B cell (primary cell): ENCODE measurements around the gene PLXNA1. TPM values are rescaled to one million over a fixed set of nuclear protein-coding genes. Genes with fewer than 3 reads are reported as not detected.

Experiments
- ATAC-seq: fragments of 200-7000 bp; cut with Tn5 transposase; one replicate; pipeline ENCODE4 v1.10.0; 2021; ENCODE audit warnings: low read depth, mild to moderate bottlenecking, moderate number of reproducible peaks, moderate library complexity
- CTCF ChIA-PET: fragments of 350-600 bp; sonication (Branson Sonifier 250); formaldehyde crosslinking; loops from one replicate; lab custom pipeline; 2021; ENCODE audit warnings: antibody characterized with exemption, inconsistent platforms; lab: Charles Lee
- POLR2A ChIA-PET: fragments of 350-600 bp; sonication (Branson Sonifier 250); formaldehyde crosslinking; loops from one replicate; lab custom pipeline; 2021; ENCODE audit warnings: antibody characterized with exemption; lab: Charles Lee
- DNase-seq: peaks from one replicate; pipeline ENCODE4 v3.0.0; 2013
- H2AFZ ChIP-seq: 2 replicates; pipeline ENCODE4 v1.6.1; 2012; ENCODE audit warnings: mild to moderate bottlenecking, low read depth, low read length; ENCODE audit not compliant: insufficient read depth, poor library complexity, severe bottlenecking
- H3K27ac ChIP-seq, 2 donors: 1 replicate in 1 of 2; 2 replicates in 1 of 2; pipeline ENCODE4 v1.5.1; 2012 to 2013; ENCODE audit warnings: low read length in 2 of 2, mild to moderate bottlenecking in 2 of 2, moderate library complexity in 1 of 2
- H3K27me3 ChIP-seq, 4 experiments: fragments of 200-600 bp in 1 of 4; sonication (generic) in 1 of 4; replicated peaks in 1 of 4; 1 replicate in 2 of 4; 2 replicates in 2 of 4; pipeline versions ENCODE4 v1.6.1 to v1.7.0; 2013 to 2016; ENCODE audit warnings: low read length in 3 of 4, mild to moderate bottlenecking in 2 of 4, mixed read lengths in 1 of 4, moderate library complexity in 1 of 4; ENCODE audit not compliant: insufficient read depth in 4 of 4, control insufficient read depth in 3 of 4; ENCODE audit errors: control extremely low read depth in 1 of 4
- H3K36me3 ChIP-seq, 2 experiments: replicated peaks in 1 of 2; 1 replicate in 1 of 2; 2 replicates in 1 of 2; pipeline versions ENCODE4 v1.6.1 to v1.7.1; 2013; ENCODE audit warnings: low read length in 1 of 2; ENCODE audit not compliant: insufficient read depth in 2 of 2, control insufficient read depth in 1 of 2; ENCODE audit errors: control extremely low read depth in 1 of 2, extremely low read depth in 1 of 2
- H3K4me1 ChIP-seq, 2 donors: fragments of 200-600 bp in 1 of 2; sonication (generic) in 1 of 2; 1 replicate in 1 of 2; 2 replicates in 1 of 2; pipeline versions ENCODE4 v1.5.1 to v1.6.1; 2013 to 2017; ENCODE audit warnings: low read length in 2 of 2; ENCODE audit not compliant: control insufficient read depth in 2 of 2, insufficient read depth in 2 of 2
- H3K4me2 ChIP-seq: replicated peaks from 2 replicates; pipeline ENCODE3; 2012; ENCODE audit warnings: mild to moderate bottlenecking, low read depth, low read length; ENCODE audit not compliant: poor library complexity, severe bottlenecking
- H3K4me3 ChIP-seq, 5 experiments: fragments of 200-600 bp in 1 of 5; sonication (generic) in 1 of 5; 1 replicate in 3 of 5; 2 replicates in 2 of 5; pipeline versions ENCODE4 v1.5.1 to v1.7.0; 2011 to 2016; ENCODE audit warnings: low read length in 4 of 5, mild to moderate bottlenecking in 4 of 5, low read depth in 2 of 5, control low read depth in 1 of 5, moderate library complexity in 1 of 5; ENCODE audit not compliant: insufficient read depth in 1 of 5; ENCODE audit errors: control extremely low read depth in 1 of 5, extremely low read depth in 1 of 5
- H3K79me2 ChIP-seq: fragments of 200-600 bp; sonication (generic); one replicate; pipeline ENCODE4 v1.6.0; 2016; ENCODE audit warnings: low read length; ENCODE audit not compliant: control insufficient read depth, insufficient read depth
- H3K9ac ChIP-seq: fragments of 200-600 bp; sonication (generic); 2 replicates; pipeline ENCODE4 v1.6.1; 2017; ENCODE audit warnings: mild to moderate bottlenecking, low read length, moderate library complexity
- H3K9me3 ChIP-seq, 3 donors: one replicate each; pipeline versions ENCODE4 v1.6.1 to v1.7.1; 2013; ENCODE audit warnings: low read length in 2 of 3; ENCODE audit not compliant: control insufficient read depth in 2 of 3, insufficient read depth in 1 of 3; ENCODE audit errors: control extremely low read depth in 1 of 3
- H4K20me1 ChIP-seq: 2 replicates; pipeline ENCODE4 v1.6.0; 2012; ENCODE audit warnings: mild to moderate bottlenecking, low read length; ENCODE audit not compliant: insufficient read depth, control insufficient read depth, poor library complexity, severe bottlenecking
- H3K27ac Mint-ChIP-seq: one replicate; pipeline ENCODE4 v1.8.0; 2021; ENCODE audit warnings: mixed read lengths
- H3K27me3 Mint-ChIP-seq: one replicate; pipeline ENCODE4 v1.8.0; 2021; ENCODE audit warnings: mixed read lengths
- H3K4me1 Mint-ChIP-seq: one replicate; pipeline ENCODE4 v1.8.0; 2021; ENCODE audit warnings: mixed read lengths
- H3K4me3 Mint-ChIP-seq: one replicate; pipeline ENCODE4 v1.8.0; 2021; ENCODE audit warnings: mixed read lengths
- H3K9me3 Mint-ChIP-seq: one replicate; pipeline ENCODE4 v1.8.0; 2022; ENCODE audit warnings: mixed read lengths; ENCODE audit not compliant: insufficient read depth
- CTCF ChIP-seq: fragments of 200-600 bp; IDR thresholded peaks from one replicate; pipeline ENCODE4 v1.8.0; 2022; ENCODE audit warnings: antibody characterized with exemption, mild to moderate bottlenecking
- EZH2 ChIP-seq: IDR thresholded peaks from 2 replicates; pipeline ENCODE4 v1.6.1; 2012; ENCODE audit warnings: borderline replicate concordance, low read depth, mild to moderate bottlenecking, moderate library complexity, low read length; ENCODE audit not compliant: insufficient read depth, poor library complexity, severe bottlenecking
- WGBS: methylation state at CpG from one replicate; pipeline ENCODE4 v1.1.5; 2013; ENCODE audit warnings: missing lambda C conversion rate; ENCODE audit not compliant: insufficient coverage; 5-methylcytosine and 5-hydroxymethylcytosine counted together
- intact Hi-C: fragments of 100-400 bp; cut with micrococcal nuclease; formaldehyde crosslinking; loops from one replicate; pipeline ENCODE4 v1.10.0; 2022
- polyA plus RNA-seq: library from polyadenylated mRNA; depleted of rRNA; stranded (reverse); fragments of >200 nt; gene quantifications from 2 replicates; pipeline ENCODE4 v1.2.3, GENCODE V29; 2012
- total RNA-seq, 2 donors: library from RNA; stranded (reverse); fragments of 120-200 nt in 1 of 2; gene quantifications; 1 replicate in 1 of 2; 2 replicates in 1 of 2; pipeline versions ENCODE4 v1.2.3 to v1.2.4, GENCODE V29; 2013 to 2022

Gene PLXNA1
- total and polyA plus RNA-seq, 2 donors (not counting 1 experiment from before 2014, with no cell fraction given), result 6.7 to 22.3 TPM

- Histone ChIP-seq H3K9me3 (peaks cover 0 to 3% (median 0%) of the 10 kb centered on the region in 3 donors), H4K20me1 (peaks cover 5% of the 10 kb centered on the region), H3K9ac (no peak overlapping the region), H3K36me3 (no peaks in the 10 kb centered on the region), H3K4me3 (no peak overlapping the region), H3K4me1 (peaks cover 8 to 9% of the 10 kb centered on the region in 2 donors), H3K4me2 (no peak overlapping the region), H2AFZ (no peak overlapping the region), H3K27ac (no peak overlapping the region), H3K27me3 (peaks cover 0 to 12% (median 5%) of the 10 kb centered on the region in 4 experiments), H3K79me2 (no peaks in the 10 kb centered on the region)
- TF ChIP-seq EZH2, result no peak
- TF ChIP-seq CTCF, result no peak
- H3K27me3 Mint-ChIP-seq, result no peaks in the 10 kb centered on the region
- CTCF ChIA-PET, result interaction anchor here (1.0 kb wide), 1 partner anchor 233 kb away, joined by 3 read pairs; no protein-coding TSS in a partner anchor
- intact Hi-C loops, result loop anchor here (10.0 kb wide), 1 partner anchor 1074 kb away; no protein-coding TSS in a partner anchor
- no peak overlapping the region for H3K27ac Mint-ChIP-seq
- H3K4me3 Mint-ChIP-seq, result no peak overlapping the region
- POLR2A ChIA-PET, result no interaction called here
- WGBS, result 97% methylated on average over 26 of the region's 26 CpGs
- no peaks in the 10 kb centered on the region for H3K4me1 Mint-ChIP-seq
- no peak for DNase-seq
- ATAC-seq, result no peak
- no peaks in the 10 kb centered on the region for H3K9me3 Mint-ChIP-seq
Measured at GRCh38 chr3:126988451-126989021, 5.6 kb downstream of the PLXNA1 start.

- Mint-ChIP-seq H3K4me3 (no peak overlapping the region), H3K27me3 (no peaks in the 10 kb centered on the region), H3K4me1 (peaks cover 1% of the 10 kb centered on the region), H3K27ac (no peak overlapping the region), H3K9me3 (no peaks in the 10 kb centered on the region)
- no peak overlapping the region for H3K9ac ChIP-seq
- H3K4me3 ChIP-seq, result no peak overlapping the region
- H3K4me1 ChIP-seq, result peaks cover under 1% of the 10 kb centered on the region in 2 donors
- H3K9me3 ChIP-seq, result peaks cover 0 to 3% (median 0%) of the 10 kb centered on the region in 3 donors
- POLR2A ChIA-PET, result no interaction called here
- peaks cover 0 to 4% (median 1%) of the 10 kb centered on the region in 4 experiments for H3K27me3 ChIP-seq
- WGBS, result 95% methylated on average over 36 of the region's 36 CpGs
- no peak for DNase-seq
- CTCF ChIA-PET, result interaction anchor here (1.0 kb wide), 1 partner anchor 234 kb away, joined by 3 read pairs; no protein-coding TSS in a partner anchor
- no peak for TF ChIP-seq EZH2
- TF ChIP-seq CTCF, result no peak
- H2AFZ ChIP-seq, result no peak overlapping the region
- peaks cover under 1% of the 10 kb centered on the region for H4K20me1 ChIP-seq
- H3K4me2 ChIP-seq, result no peak overlapping the region
- no peaks in the 10 kb centered on the region for H3K36me3 ChIP-seq
- H3K79me2 ChIP-seq, result no peaks in the 10 kb centered on the region
- ATAC-seq, result no peak
- intact Hi-C loops, result loop anchor here (10.0 kb wide), 1 partner anchor 1075 kb away; no protein-coding TSS in a partner anchor
- H3K27ac ChIP-seq, result no peak overlapping the region
Measured at GRCh38 chr3:126989316-126990023, 6.6 kb downstream of the PLXNA1 start.
